ENCODE results near the gene CCND2.

DNA sequence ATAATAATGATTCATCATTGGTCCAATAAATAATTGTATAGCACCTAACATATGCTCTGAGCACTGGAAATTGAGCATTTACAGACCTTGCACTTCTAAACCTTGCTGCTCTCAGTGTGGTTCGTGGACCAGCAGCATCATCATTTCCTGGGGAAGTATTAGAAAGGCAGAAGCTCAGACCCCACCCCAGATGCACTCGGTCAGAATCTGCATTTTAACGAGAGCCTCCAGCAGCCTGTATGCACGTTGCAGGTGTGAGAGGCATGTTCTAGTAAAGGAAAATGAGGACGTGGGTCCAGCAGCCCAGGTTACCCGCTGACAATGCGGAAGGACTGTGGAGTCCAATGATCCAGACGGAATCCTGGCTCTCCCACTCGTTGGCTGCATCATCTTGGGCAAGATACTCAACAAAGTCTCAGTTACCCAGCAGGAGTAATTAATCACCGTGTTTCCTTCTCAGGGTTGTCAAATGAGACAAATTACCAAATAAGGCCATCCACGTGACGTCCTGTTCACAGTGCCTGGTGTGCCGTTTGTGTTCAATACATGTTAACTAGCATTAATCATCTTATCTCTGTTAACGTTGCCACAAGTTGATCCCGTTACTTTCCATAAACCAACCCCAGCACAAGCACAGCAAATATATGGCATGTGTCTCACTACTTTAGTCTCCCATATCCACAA is 49.2 kb upstream of the CCND2 start:
- TF ChIP-seq, protein P1, sequence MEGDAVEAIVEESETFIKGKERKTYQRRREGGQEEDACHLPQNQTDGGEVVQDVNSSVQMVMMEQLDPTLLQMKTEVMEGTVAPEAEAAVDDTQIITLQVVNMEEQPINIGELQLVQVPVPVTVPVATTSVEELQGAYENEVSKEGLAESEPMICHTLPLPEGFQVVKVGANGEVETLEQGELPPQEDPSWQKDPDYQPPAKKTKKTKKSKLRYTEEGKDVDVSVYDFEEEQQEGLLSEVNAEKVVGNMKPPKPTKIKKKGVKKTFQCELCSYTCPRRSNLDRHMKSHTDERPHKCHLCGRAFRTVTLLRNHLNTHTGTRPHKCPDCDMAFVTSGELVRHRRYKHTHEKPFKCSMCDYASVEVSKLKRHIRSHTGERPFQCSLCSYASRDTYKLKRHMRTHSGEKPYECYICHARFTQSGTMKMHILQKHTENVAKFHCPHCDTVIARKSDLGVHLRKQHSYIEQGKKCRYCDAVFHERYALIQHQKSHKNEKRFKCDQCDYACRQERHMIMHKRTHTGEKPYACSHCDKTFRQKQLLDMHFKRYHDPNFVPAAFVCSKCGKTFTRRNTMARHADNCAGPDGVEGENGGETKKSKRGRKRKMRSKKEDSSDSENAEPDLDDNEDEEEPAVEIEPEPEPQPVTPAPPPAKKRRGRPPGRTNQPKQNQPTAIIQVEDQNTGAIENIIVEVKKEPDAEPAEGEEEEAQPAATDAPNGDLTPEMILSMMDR (IDR thresholded peaks at IDR 0.05): no peak
- TF ChIP-seq POLR2A (IDR thresholded peaks at IDR 0.05): no peak
- TF ChIP-seq EP300 (IDR thresholded peaks at IDR 0.05): no peak

All from ovary (tissue), 3 donors.